GM20431 (cell line): ENCODE data around the gene MARS1.

Experiments
- in situ Hi-C: fragments of 300-500 bp; cut with MseI, MboI; formaldehyde crosslinking; loops from one replicate; pipeline ENCODE4 v1.15.0; 2020; ENCODE audit warnings: low sequenced_read_pairs; ENCODE audit not compliant: unreplicated experiment

MARS1 gene

GRCh38 chr12:57470286-57470969 lies 17.4 kb upstream of the MARS1 start:
- in situ Hi-C loops, result no loop called here

GRCh38 chr12:57470970-57471656 lies 16.8 kb upstream of the MARS1 start:
- in situ Hi-C loops, result no loop called here

GRCh38 chr12:57471661-57472060 lies 16.2 kb upstream of the MARS1 start:
- in situ Hi-C loops, result no loop called here

GRCh38 chr12:57472391-57472790 lies 15.5 kb upstream of the MARS1 start:
- in situ Hi-C loops, result no loop called here

GRCh38 chr12:57473392-57473791 lies 14.5 kb upstream of the MARS1 start:
- in situ Hi-C loops, result no loop called here

GRCh38 chr12:57473886-57474285 lies 14.0 kb upstream of the MARS1 start:
- in situ Hi-C loops, result no loop called here

- in situ Hi-C loops, result no loop called here
Measured at GRCh38 chr12:57474430-57474829, 13.4 kb upstream of the MARS1 start.

- in situ Hi-C loops, result no loop called here
Measured at GRCh38 chr12:57474862-57475261, 13.0 kb upstream of the MARS1 start.

- in situ Hi-C loops, result no loop called here
Measured at GRCh38 chr12:57475271-57476161, 12.4 kb upstream of the MARS1 start.

GRCh38 chr12:57476162-57476992 lies 11.5 kb upstream of the MARS1 start:
- in situ Hi-C loops, result no loop called here

- in situ Hi-C loops, result no loop called here
Measured at GRCh38 chr12:57476993-57477709, 10.7 kb upstream of the MARS1 start.

- in situ Hi-C loops, result no loop called here
Measured at GRCh38 chr12:57477710-57478681, 9.9 kb upstream of the MARS1 start.

- in situ Hi-C loops, result no loop called here
Measured at GRCh38 chr12:57479043-57479375, 8.9 kb upstream of the MARS1 start.

- in situ Hi-C loops, result no loop called here
Measured at GRCh38 chr12:57479376-57480115, 8.3 kb upstream of the MARS1 start, which contains the start of gene ARHGAP9. TSS of gene ARHGAP9 (minus strand) at chr12:57479866. CDS start at chr12:57479406, 460 bp downstream.

GRCh38 chr12:57481671-57482070 lies 6.2 kb upstream of the MARS1 start:
- in situ Hi-C loops, result no loop called here

- in situ Hi-C loops, result no loop called here
Measured at GRCh38 chr12:57483466-57483865, 4.4 kb upstream of the MARS1 start.

GRCh38 chr12:57485695-57486094 lies 2.2 kb upstream of the MARS1 start:
- in situ Hi-C loops, result no loop called here
